HG02938 (cell line): ENCODE results near the gene PTPRR.

ENCODE experiments used
- ATAC-seq: cut with Tn5 transposase; IDR thresholded peaks from one replicate; pipeline ENCODE4 v1.9.1; 2021; ENCODE audit warnings: mild to moderate bottlenecking, moderate library complexity; ENCODE audit not compliant: unreplicated experiment

Gene PTPRR

GRCh38 chr12:70609739-70610491 is 310.6 kb downstream of the PTPRR start:
- ATAC-seq: no peak

- ATAC-seq: no peak
These were observed 311.3 kb downstream of the PTPRR start for GRCh38 chr12:70609203-70609602.

- no peak for ATAC-seq
These were observed 312.4 kb downstream of the PTPRR start for GRCh38 chr12:70608184-70608583.

GRCh38 chr12:70607107-70607506 is 313.4 kb downstream of the PTPRR start:
- no peak for ATAC-seq

GRCh38 chr12:70605976-70606375 is 314.6 kb downstream of the PTPRR start:
- no peak for ATAC-seq

- ATAC-seq: no peak
These were observed 315.9 kb downstream of the PTPRR start for GRCh38 chr12:70604662-70605061.

GRCh38 chr12:70603044-70603443 is 317.5 kb downstream of the PTPRR start:
- no peak for ATAC-seq

GRCh38 chr12:70598467-70599193 is 321.9 kb downstream of the PTPRR start:
- no peak for ATAC-seq

GRCh38 chr12:70592664-70593063 is 327.9 kb downstream of the PTPRR start:
- no peak for ATAC-seq

GRCh38 chr12:70590549-70591226 is 329.9 kb downstream of the PTPRR start:
- no peak for ATAC-seq

GRCh38 chr12:70590051-70590450 is 330.5 kb downstream of the PTPRR start:
- peak; percentile 91 for ATAC-seq
